Activated CD4-positive, alpha-beta T cell treated with anti-CD3 and anti-CD28 coated beads, Interleukin-10, Interleukin-2, amounts not matched to agents 100 ng/mL and 50 ng/mL, durations not matched to agents 16 hours and 8 hours (primary cell): ENCODE results near the gene ITPR1.
"Not testable (repeated sequence)": the region's sequence is repeated elsewhere in the genome, so short reads cannot be mapped to it uniquely, and the experiment has no call there.

Experiments used
- DNase-seq: peaks from one replicate; pipeline ENCODE4 v3.0.0-alpha.2; 2020

The ITPR1 gene

GRCh38 chr3:4749567-4750002, 256.4 kb downstream of the ITPR1 start:
- DNase-seq, result no peak

- DNase-seq, result no peak
Observed at GRCh38 chr3:4750306-4750968, 257.3 kb downstream of the ITPR1 start.

- peak; percentile 21 for DNase-seq
Observed at GRCh38 chr3:4751029-4751501, 257.9 kb downstream of the ITPR1 start.

GRCh38 chr3:4751502-4752101, 258.5 kb downstream of the ITPR1 start:
- no peak for DNase-seq

- no peak for DNase-seq
Observed at GRCh38 chr3:4752201-4753072, 259.3 kb downstream of the ITPR1 start.

GRCh38 chr3:4753073-4753691, 260.0 kb downstream of the ITPR1 start:
- no peak for DNase-seq

- DNase-seq, result no peak
Observed at GRCh38 chr3:4754180-4755086, 261.3 kb downstream of the ITPR1 start.

GRCh38 chr3:4755566-4755965, 262.4 kb downstream of the ITPR1 start:
- DNase-seq, result no peak

- DNase-seq, result no peak
Observed at GRCh38 chr3:4756057-4756775, 263.1 kb downstream of the ITPR1 start.

- no peak for DNase-seq
Observed at GRCh38 chr3:4756855-4757574, 263.9 kb downstream of the ITPR1 start.

GRCh38 chr3:4757575-4758248, 264.6 kb downstream of the ITPR1 start:
- no peak for DNase-seq

- no peak for DNase-seq
Observed at GRCh38 chr3:4758249-4758860, 265.2 kb downstream of the ITPR1 start.

GRCh38 chr3:4758957-4759656, 266.0 kb downstream of the ITPR1 start:
- DNase-seq, result no peak

GRCh38 chr3:4759689-4760312, 266.7 kb downstream of the ITPR1 start:
- DNase-seq, result no peak

- no peak for DNase-seq
Observed at GRCh38 chr3:4761759-4762158, 268.6 kb downstream of the ITPR1 start.

- not testable (repeated sequence) for DNase-seq
Observed at GRCh38 chr3:4762481-4763230, 269.5 kb downstream of the ITPR1 start.

- no peak for DNase-seq
Observed at GRCh38 chr3:4763604-4764247, 270.6 kb downstream of the ITPR1 start.
